Neural crest cell (in vitro differentiated cells): ENCODE results near the gene LAMB4. TPM values are rescaled to one million over a fixed set of nuclear protein-coding genes. Genes with fewer than 3 reads are reported as not detected.
A peak's percentile ranks its signal among the peaks of the same experiment; 100 is the strongest.

Experiments
- DNase-seq: peaks from one replicate; pipeline ENCODE4 v3.0.0; 2021; ENCODE audit warnings: low read depth, mixed read lengths, low spot score
- H3K27ac Mint-ChIP-seq: one replicate; pipeline ENCODE4 v1.8.0; 2021; ENCODE audit warnings: mild to moderate bottlenecking, mixed read lengths; ENCODE audit not compliant: unreplicated experiment
- H3K27me3 Mint-ChIP-seq: 2 replicates; pipeline ENCODE4 v1.8.0; 2021; ENCODE audit warnings: low read depth, mild to moderate bottlenecking, mixed read lengths
- H3K36me3 Mint-ChIP-seq: 2 replicates; pipeline ENCODE4 v1.8.0; 2021; ENCODE audit warnings: low read depth, mild to moderate bottlenecking, mixed read lengths
- H3K4me1 Mint-ChIP-seq: 2 replicates; pipeline ENCODE4 v1.8.0; 2021; ENCODE audit warnings: mixed read lengths
- H3K4me3 Mint-ChIP-seq: one replicate; pipeline ENCODE4 v1.8.0; 2021; ENCODE audit warnings: mild to moderate bottlenecking, mixed read lengths
- H3K9me3 Mint-ChIP-seq: 2 replicates; pipeline ENCODE4 v1.8.0; 2021; ENCODE audit warnings: mixed read lengths
- total RNA-seq: library from RNA; stranded (reverse); gene quantifications from 2 replicates; pipeline ENCODE4 v1.2.1, GENCODE V29; 2021
- TF ChIP-seq, protein P1 (sequence below): fragments of 200-600 bp; sonication (generic); conservative IDR thresholded peaks from 2 replicates; pipeline ENCODE4 v1.5.0; 2021; ENCODE audit warnings: antibody characterized with exemption, mild to moderate bottlenecking

Gene LAMB4
- total RNA-seq, 1 donor from 2014 or later: 0.16 TPM

- DNase-seq: peak; percentile 67
- Mint-ChIP-seq H3K27ac (no peak overlapping the region), H3K9me3 (no peaks in the 10 kb centered on the region), H3K27me3 (no peaks in the 10 kb centered on the region), H3K4me3 (no peak overlapping the region), H3K36me3 (no peaks in the 10 kb centered on the region), H3K4me1 (peaks cover 11% of the 10 kb centered on the region)
- TF ChIP-seq, protein P1, sequence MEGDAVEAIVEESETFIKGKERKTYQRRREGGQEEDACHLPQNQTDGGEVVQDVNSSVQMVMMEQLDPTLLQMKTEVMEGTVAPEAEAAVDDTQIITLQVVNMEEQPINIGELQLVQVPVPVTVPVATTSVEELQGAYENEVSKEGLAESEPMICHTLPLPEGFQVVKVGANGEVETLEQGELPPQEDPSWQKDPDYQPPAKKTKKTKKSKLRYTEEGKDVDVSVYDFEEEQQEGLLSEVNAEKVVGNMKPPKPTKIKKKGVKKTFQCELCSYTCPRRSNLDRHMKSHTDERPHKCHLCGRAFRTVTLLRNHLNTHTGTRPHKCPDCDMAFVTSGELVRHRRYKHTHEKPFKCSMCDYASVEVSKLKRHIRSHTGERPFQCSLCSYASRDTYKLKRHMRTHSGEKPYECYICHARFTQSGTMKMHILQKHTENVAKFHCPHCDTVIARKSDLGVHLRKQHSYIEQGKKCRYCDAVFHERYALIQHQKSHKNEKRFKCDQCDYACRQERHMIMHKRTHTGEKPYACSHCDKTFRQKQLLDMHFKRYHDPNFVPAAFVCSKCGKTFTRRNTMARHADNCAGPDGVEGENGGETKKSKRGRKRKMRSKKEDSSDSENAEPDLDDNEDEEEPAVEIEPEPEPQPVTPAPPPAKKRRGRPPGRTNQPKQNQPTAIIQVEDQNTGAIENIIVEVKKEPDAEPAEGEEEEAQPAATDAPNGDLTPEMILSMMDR: peak; percentile 95
Measured at GRCh38 chr7:108146070-108146842, 16.1 kb upstream of the LAMB4 start.

DNA sequence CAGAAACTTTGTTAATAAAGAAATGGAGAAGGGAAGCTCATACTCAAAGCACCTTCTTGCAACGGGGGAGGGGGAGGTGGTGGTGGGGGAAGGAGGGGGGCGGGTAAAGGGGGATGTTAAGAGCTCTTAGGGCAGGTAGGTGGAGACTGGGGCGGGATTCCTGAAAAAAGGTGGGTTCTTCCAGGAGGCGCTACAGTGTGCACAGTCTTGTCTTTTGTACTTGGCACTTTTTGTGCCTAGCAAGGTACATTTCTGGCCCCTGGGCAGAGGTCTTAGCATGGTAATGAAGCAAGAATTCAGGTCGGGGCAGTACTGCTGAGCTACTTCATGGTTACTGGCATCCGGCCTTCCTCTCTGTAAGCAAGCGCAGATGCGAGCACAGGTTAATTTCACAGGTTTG, 15.2 kb upstream of the LAMB4 start:
- H3K27ac Mint-ChIP-seq: no peak overlapping the region

GRCh38 chr7:108144931-108145330, 14.8 kb upstream of the LAMB4 start:
- no peaks in the 10 kb centered on the region for H3K27me3 Mint-ChIP-seq
- no peaks in the 10 kb centered on the region for H3K9me3 Mint-ChIP-seq
- no peaks in the 10 kb centered on the region for H3K36me3 Mint-ChIP-seq
- peaks cover 16% of the 10 kb centered on the region for H3K4me1 Mint-ChIP-seq
- H3K4me3 Mint-ChIP-seq: no peak overlapping the region
- no peak overlapping the region for H3K27ac Mint-ChIP-seq
- DNase-seq: no peak
- TF ChIP-seq, protein P1: no peak

More for the DNA sequence above, 15.2 kb upstream of the LAMB4 start:
- DNase-seq: no peak
- no peaks in the 10 kb centered on the region for H3K9me3 Mint-ChIP-seq
- TF ChIP-seq, protein P1: no peak
- no peaks in the 10 kb centered on the region for H3K27me3 Mint-ChIP-seq
- H3K4me3 Mint-ChIP-seq: no peak overlapping the region
- no peaks in the 10 kb centered on the region for H3K36me3 Mint-ChIP-seq
- peaks cover 13% of the 10 kb centered on the region for H3K4me1 Mint-ChIP-seq

DNA sequence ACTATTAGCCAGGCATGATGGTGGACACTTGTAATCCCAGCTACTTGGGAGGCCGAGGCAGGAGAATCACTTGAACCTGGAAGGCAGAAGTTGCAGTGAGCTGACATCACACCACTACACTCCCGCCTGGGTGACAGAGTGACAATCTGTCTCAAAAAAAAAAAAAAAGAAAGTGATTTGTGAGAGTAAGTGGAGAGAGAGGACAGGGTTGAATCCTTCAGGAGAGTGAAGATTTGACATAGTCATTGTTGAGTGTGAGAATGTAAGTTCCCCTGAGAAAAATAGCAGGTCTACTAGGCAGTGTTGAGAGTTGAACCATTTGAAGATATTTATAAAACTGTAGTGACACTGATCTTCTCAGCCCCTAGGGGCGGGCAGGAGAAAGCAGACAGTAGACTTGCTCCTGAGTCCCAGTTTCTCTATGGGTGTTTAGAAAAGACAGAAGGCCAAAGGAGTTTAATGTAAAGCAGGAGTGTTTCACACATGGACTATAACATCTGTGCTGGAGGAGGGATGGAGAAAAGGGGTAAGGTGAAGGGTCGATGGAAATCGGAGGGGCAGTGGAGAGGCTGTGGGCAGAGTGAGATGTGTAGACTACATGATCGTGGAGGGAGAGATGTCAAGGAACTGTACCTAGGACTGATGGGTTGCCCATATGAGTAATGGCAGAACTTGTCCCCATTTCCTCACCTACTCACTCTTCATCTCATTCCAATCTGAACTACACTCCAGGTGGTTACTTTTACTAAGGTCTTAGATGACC, 13.7 kb upstream of the LAMB4 start:
- no peak overlapping the region for H3K27ac Mint-ChIP-seq
- peaks cover 16% of the 10 kb centered on the region for H3K4me1 Mint-ChIP-seq
- no peak for DNase-seq
- no peak overlapping the region for H3K4me3 Mint-ChIP-seq
- TF ChIP-seq, protein P1: peak; percentile 17
- H3K36me3 Mint-ChIP-seq: no peaks in the 10 kb centered on the region
- H3K27me3 Mint-ChIP-seq: no peaks in the 10 kb centered on the region
- no peaks in the 10 kb centered on the region for H3K9me3 Mint-ChIP-seq

DNA sequence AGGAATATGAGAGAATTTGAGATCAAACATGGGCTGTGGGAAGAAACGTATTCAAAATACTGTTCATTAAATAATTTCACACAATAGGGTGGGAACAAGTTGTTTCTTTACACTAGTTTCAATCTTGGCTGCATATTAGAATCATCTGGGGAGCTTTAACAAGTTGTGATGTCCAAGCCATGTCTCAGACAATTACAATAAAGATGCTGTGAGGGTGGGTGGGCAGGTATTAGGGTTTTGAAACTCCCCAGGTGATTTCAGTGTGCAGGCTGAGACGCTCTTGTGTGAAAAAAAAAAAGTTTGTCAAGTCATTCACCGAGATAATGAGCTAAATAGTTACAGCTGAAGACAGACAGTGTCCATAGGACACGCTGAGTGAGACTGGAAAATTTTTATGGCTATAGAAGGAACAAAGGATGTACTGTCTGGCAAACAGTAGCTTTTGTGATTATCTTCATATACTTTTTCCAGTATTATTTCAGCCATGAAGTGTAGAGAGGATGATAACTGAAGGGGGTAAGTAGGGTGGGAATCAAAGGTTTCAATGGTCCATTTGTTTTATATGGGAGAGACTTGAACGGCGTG, 12.6 kb upstream of the LAMB4 start:
- no peak overlapping the region for H3K27ac Mint-ChIP-seq
- H3K27me3 Mint-ChIP-seq: no peaks in the 10 kb centered on the region
- TF ChIP-seq, protein P1: no peak

More for the DNA sequence above, 12.6 kb upstream of the LAMB4 start:
- Mint-ChIP-seq H3K36me3 (no peaks in the 10 kb centered on the region), H3K9me3 (peaks cover 1% of the 10 kb centered on the region), H3K4me3 (no peak overlapping the region), H3K4me1 (peaks cover 16% of the 10 kb centered on the region)
- DNase-seq: no peak
